ENCODE results near the gene NEK5. TPM values are rescaled to one million over a fixed set of nuclear protein-coding genes. Genes with fewer than 3 reads are reported as not detected.

The NEK5 gene
- total RNA-seq, 1 experiment from 2014 or later, result 0.39 TPM

GRCh38 chr13:52020191-52020590 is 108.7 kb downstream of the NEK5 start:
- ChIA-PET CTCF (no interaction called here), POLR2A (no interaction called here)
- TF ChIP-seq CTCF (IDR thresholded peaks at IDR 0.05; ENCODE audit: insufficient read depth in 1 of 2, low read depth in 1 of 2, low read length in 1 of 2, severe bottlenecking in 1 of 2, unreplicated experiment in 1 of 2), result no peak
- Mint-ChIP-seq H3K27ac (ENCODE audit: unreplicated experiment) (no peak overlapping the region), H3K4me3 (ENCODE audit: unreplicated experiment) (no peak overlapping the region), H3K4me1 (ENCODE audit: low read depth, unreplicated experiment) (peaks cover 3% of the 10 kb centered on the region), H3K9me3 (ENCODE audit: unreplicated experiment) (peaks cover 2% of the 10 kb centered on the region), H3K27me3 (ENCODE audit: insufficient read depth, unreplicated experiment) (no peaks in the 10 kb centered on the region), H3K36me3 (ENCODE audit: insufficient read depth, unreplicated experiment) (peaks cover 70% of the 10 kb centered on the region)
- Histone ChIP-seq H3K36me3 (ENCODE audit: control insufficient read depth, insufficient read depth, low read length) (peaks cover 5% of the 10 kb centered on the region), H3K9me3 (no peaks in the 10 kb centered on the region), H3K4me3 (ENCODE audit: low read depth, low read length) (no peak overlapping the region), H3K4me1 (peaks cover 9% of the 10 kb centered on the region), H3K27me3 (replicated peaks; ENCODE audit: control insufficient read depth, insufficient read depth, low read length) (no peaks in the 10 kb centered on the region)
- intact Hi-C loops (cut with micrococcal nuclease; ENCODE audit: unreplicated experiment), result no loop called here
- BruUV-seq (replicated peaks), result no TSS peak
- DNase-seq, result no peak

- CTCF ChIA-PET, result no interaction called here
- intact Hi-C loops (cut with micrococcal nuclease; ENCODE audit: unreplicated experiment), result no loop called here
These were observed 112.6 kb downstream of the NEK5 start for GRCh38 chr13:52016296-52016695.

GRCh38 chr13:52012512-52012836 is 116.4 kb downstream of the NEK5 start:
- Histone ChIP-seq H3K27me3 (replicated peaks; ENCODE audit: control insufficient read depth, insufficient read depth, low read length) (no peaks in the 10 kb centered on the region), H3K4me1 (peaks cover 12% of the 10 kb centered on the region; the same call in 1 of the 2 replicates), H3K4me3 (ENCODE audit: low read depth, low read length) (peak overlapping the region; percentile 79), H3K36me3 (ENCODE audit: control insufficient read depth, insufficient read depth, low read length) (peaks cover 2% of the 10 kb centered on the region; the same call in 1 of the 2 replicates), H3K9me3 (no peaks in the 10 kb centered on the region)
- no peaks in the 10 kb centered on the region for H3K27me3 Mint-ChIP-seq (ENCODE audit: insufficient read depth, unreplicated experiment)
- POLR2A ChIA-PET, result interaction anchor here (0.5 to 1.6 kb wide), 4 partner anchors 11 to 60 kb away, joined by 3 to 4 read pairs (median 4); no protein-coding TSS in a partner anchor
- H3K4me3 Mint-ChIP-seq (ENCODE audit: unreplicated experiment), result peak overlapping the region; percentile 99
- intact Hi-C loops (cut with micrococcal nuclease; ENCODE audit: unreplicated experiment), result loop anchor here (1.0 to 2.0 kb wide), 4 partner anchors 13 to 33 kb away; no protein-coding TSS in a partner anchor
- H3K4me1 Mint-ChIP-seq (ENCODE audit: low read depth, unreplicated experiment), result peaks cover 20% of the 10 kb centered on the region
- no peak for TF ChIP-seq CTCF (IDR thresholded peaks at IDR 0.05; ENCODE audit: insufficient read depth in 1 of 2, low read depth in 1 of 2, low read length in 1 of 2, severe bottlenecking in 1 of 2, unreplicated experiment in 1 of 2)
- no TSS peak for BruUV-seq (replicated peaks)
- DNase-seq, result no peak
- CTCF ChIA-PET, result interaction anchor here (0.6 to 2.1 kb wide), 5 partner anchors 9 to 115 kb away, joined by 3 to 10 read pairs (median 6); no protein-coding TSS in a partner anchor
- no peaks in the 10 kb centered on the region for H3K9me3 Mint-ChIP-seq (ENCODE audit: unreplicated experiment)
- H3K36me3 Mint-ChIP-seq (ENCODE audit: insufficient read depth, unreplicated experiment), result peaks cover 22% of the 10 kb centered on the region
- peak overlapping the region; percentile 98 for H3K27ac Mint-ChIP-seq (ENCODE audit: unreplicated experiment)

More at GRCh38 chr13:52016296-52016695, 112.6 kb downstream of the NEK5 start:
- Mint-ChIP-seq H3K36me3 (ENCODE audit: insufficient read depth, unreplicated experiment) (peaks cover 52% of the 10 kb centered on the region), H3K27ac (ENCODE audit: unreplicated experiment) (no peak overlapping the region), H3K4me1 (ENCODE audit: low read depth, unreplicated experiment) (no peaks in the 10 kb centered on the region), H3K4me3 (ENCODE audit: unreplicated experiment) (no peak overlapping the region), H3K9me3 (ENCODE audit: unreplicated experiment) (no peaks in the 10 kb centered on the region), H3K27me3 (ENCODE audit: insufficient read depth, unreplicated experiment) (no peaks in the 10 kb centered on the region)
- Histone ChIP-seq H3K27me3 (replicated peaks; ENCODE audit: control insufficient read depth, insufficient read depth, low read length) (no peaks in the 10 kb centered on the region), H3K36me3 (ENCODE audit: control insufficient read depth, insufficient read depth, low read length) (peaks cover 2% of the 10 kb centered on the region), H3K4me1 (peaks cover 7% of the 10 kb centered on the region; the same call in 1 of the 2 replicates), H3K9me3 (no peaks in the 10 kb centered on the region), H3K4me3 (ENCODE audit: low read depth, low read length) (no peak overlapping the region)
- BruUV-seq (replicated peaks), result no TSS peak
- DNase-seq, result no peak
- no peak for TF ChIP-seq CTCF (IDR thresholded peaks at IDR 0.05; ENCODE audit: insufficient read depth in 1 of 2, low read depth in 1 of 2, low read length in 1 of 2, severe bottlenecking in 1 of 2, unreplicated experiment in 1 of 2)
- POLR2A ChIA-PET, result no interaction called here
